Epithelial cell of prostate (primary cell): ENCODE results near the gene RHBDD2.
"Not testable (repeated sequence)": the region's sequence is repeated elsewhere in the genome, so short reads cannot be mapped to it uniquely, and the experiment has no call there.

Experiments
- DNase-seq: peaks from one replicate; pipeline ENCODE4 v3.0.0-alpha.2; 2011; ENCODE audit warnings: low read depth, low spot score
- H3K27ac ChIP-seq: fragments of 450-650 bp; 2 replicates; pipeline ENCODE4 v1.5.1; 2017; ENCODE audit warnings: mild to moderate bottlenecking

Gene RHBDD2

DNA sequence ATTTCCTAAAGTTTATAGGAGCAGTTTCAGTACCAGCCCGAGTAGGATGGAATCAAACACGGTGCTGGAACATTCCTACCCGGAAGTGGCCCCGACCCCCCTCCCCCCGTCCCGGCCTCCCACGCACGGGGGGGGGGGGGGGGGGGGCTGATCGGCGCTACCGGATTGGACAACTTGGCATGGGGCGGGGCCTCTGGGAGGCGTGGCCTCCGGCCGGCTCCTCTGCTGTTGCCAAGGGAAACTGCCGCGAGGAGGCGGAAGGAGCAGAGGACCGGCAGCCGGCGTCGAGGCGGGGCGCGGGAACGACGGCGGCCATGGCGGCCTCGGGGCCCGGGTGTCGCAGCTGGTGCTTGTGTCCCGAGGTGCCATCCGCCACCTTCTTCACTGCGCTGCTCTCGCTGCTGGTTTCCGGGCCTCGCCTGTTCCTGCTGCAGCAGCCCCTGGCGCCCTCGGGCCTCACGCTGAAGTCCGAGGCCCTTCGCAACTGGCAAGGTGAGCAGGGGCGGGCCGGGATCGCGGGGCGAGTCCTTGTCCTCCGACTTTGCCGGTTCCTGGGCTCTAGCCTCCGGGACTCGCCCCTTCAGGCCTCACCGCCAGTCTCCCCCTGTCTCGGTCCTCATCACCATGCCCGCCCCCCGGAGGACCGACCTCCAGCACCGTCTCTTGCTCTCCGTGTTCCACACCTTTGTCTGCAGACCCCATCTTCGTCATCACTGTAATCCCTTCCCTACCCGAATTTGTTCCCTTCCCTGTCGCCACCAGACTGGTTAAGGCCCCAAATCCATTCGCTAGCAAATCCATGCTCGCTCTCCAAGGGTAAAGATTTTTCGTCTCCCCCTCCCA, at the start of gene RHBDD2:
Gene RHBDD2 (plus strand): TSS at position 266 of the 843 bp plus-strand sequence. CDS start 49 bp downstream, at position 315.
- no peak for DNase-seq
- H3K27ac ChIP-seq: peak within 1 kb of the TSS; percentile 42

DNA sequence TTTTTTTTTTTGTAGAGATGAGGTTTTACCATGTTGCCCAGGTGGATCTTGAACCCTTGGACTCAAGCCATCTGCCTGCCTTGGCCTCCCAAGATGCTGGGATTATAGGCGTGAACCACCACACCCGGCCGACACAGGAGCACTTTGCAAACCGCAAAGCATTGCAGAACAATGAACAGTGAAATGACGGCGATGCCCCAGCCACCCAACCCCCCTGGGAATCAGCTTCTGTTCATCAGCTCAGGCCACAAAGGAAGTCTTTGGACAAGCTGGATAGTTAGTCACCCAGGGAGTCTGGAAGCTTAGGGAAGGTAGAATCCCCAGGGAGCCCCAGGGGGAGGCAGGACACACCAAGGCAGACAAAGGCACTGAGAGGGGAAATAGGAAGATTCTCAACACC, 49.2 kb upstream of the RHBDD2 start:
- peak; percentile 46 for DNase-seq
- not testable (repeated sequence) for H3K27ac ChIP-seq

DNA sequence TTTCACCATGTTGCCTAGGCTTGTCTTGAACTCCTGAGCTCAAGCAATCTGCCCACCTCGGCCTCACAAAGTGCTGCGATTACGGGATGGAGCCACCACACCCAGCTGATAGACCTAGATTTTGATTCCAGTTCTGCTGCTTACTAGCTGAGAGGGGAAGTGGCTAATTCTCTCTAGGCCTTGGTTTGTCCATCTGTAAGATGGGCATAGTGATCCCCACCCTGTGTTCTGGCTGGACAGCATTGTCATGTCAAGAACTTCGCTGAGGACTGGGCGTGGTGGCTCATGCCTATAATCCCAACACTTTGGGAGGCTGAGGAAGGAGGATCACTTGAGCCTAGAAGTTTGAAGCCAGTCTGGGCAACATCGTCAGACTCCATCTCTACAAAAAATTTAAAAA, 47.9 kb upstream of the RHBDD2 start:
- DNase-seq: no peak
- H3K27ac ChIP-seq: no peak overlapping the region

DNA sequence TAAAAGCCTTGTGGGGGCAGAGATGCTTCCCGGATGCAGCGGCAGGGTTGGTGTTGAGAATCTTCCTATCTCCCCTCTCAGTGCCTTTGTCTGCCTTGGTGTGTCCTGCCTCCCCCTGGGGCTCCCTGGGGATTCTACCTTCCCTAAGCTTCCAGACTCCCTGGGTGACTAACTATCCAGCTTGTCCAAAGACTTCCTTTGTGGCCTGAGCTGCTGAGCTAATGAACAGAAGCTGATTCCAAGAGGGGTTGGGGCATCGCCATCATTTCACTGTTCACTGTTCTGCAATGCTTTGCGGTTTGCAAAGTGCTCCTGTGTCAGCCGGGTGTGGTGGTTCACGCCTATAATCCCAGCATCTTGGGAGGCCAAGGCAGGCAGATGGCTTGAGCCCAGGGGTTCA, 45.2 kb upstream of the RHBDD2 start:
- not testable (repeated sequence) for DNase-seq, H3K27ac ChIP-seq

DNA sequence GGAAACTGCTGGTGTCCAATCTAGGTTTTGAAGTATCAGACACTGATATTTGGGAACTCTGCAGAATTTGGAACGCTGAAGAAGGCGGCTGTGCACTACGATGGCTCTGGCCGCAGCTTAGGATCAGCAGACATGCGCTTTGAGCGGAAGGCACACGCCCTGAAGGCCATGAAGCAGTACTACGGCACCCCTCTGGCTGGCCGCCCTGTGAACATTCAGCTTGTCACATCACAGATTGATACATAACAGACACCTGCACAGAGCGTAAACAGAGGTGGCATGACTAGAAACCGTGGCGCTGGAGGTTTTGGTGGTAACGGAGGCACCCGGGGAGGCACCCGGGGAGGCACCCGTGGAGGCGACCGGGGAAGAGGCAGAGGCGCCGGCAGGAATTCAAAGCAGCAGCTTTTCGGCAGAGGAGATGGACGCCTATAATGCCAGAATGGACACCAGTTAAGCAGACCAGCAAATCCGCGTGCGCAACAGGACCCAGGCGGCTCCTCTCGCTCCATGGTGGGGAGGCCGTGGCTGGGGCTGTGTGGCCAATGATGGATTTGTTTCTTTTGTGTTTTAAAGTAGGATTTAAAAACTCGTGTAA, 43.0 kb upstream of the RHBDD2 start:
- no peak for DNase-seq

DNA sequence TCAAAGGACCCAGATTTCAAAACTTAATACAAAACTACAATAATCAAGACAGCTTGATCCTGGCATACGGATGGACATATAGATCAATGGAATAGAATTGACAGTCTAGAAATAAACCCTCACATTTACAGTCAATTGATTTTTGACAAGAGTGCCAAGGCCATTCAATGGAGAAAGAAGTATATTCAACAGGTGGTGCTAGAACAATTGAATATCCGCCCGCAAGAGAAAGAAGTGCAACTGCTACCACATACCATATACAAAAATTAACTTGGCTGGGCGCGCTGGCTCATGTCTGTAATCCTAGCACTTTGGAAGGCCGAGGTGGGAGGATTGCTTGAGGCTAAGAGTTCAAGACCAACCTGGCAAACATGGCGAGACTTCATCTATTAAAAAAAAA, 42.0 kb upstream of the RHBDD2 start:
- no peak overlapping the region for H3K27ac ChIP-seq
- DNase-seq: no peak

More for the DNA sequence above, 43.0 kb upstream of the RHBDD2 start:
- H3K27ac ChIP-seq: no peak overlapping the region

GRCh38 chr7:75838281-75838930, 40.4 kb upstream of the RHBDD2 start:
- DNase-seq, H3K27ac ChIP-seq: not testable (repeated sequence)

- DNase-seq: no peak
Measured at GRCh38 chr7:75840029-75840428, 38.8 kb upstream of the RHBDD2 start.

GRCh38 chr7:75842836-75843446, 35.9 kb upstream of the RHBDD2 start:
- DNase-seq: peak; percentile 74
- H3K27ac ChIP-seq: peak overlapping the region; percentile 44

More at GRCh38 chr7:75840029-75840428, 38.8 kb upstream of the RHBDD2 start:
- no peak overlapping the region for H3K27ac ChIP-seq

GRCh38 chr7:75843613-75844116, 35.2 kb upstream of the RHBDD2 start:
- H3K27ac ChIP-seq: no peak overlapping the region
- DNase-seq: no peak

- DNase-seq: no peak
- H3K27ac ChIP-seq: no peak overlapping the region
Measured at GRCh38 chr7:75844158-75844557, 34.7 kb upstream of the RHBDD2 start.

GRCh38 chr7:75845132-75845531, 33.7 kb upstream of the RHBDD2 start:
- not testable (repeated sequence) for DNase-seq, H3K27ac ChIP-seq

- no peak overlapping the region for H3K27ac ChIP-seq
- no peak for DNase-seq
Measured at GRCh38 chr7:75847707-75848106, 31.1 kb upstream of the RHBDD2 start.

DNA sequence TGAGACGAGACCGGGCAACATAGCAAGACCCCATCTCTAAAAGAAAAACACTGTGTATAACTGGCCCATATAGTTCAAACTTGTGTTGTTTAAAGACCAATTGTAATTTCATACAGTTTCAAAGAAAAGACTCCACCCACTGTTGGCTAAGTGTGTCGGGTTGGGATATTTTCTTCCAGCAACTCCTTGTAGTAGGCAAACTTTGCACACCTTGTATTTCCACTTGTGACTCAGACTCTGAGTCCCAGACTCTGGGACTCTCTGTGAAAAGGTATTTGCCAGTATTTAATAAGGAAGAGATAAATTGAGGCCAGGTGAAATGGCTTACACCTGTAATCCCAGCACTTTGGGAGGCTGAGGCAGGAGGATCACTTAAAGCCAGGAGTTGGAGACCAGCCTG, 29.3 kb upstream of the RHBDD2 start:
- no peak overlapping the region for H3K27ac ChIP-seq

GRCh38 chr7:75850235-75850634, 28.6 kb upstream of the RHBDD2 start:
- DNase-seq: no peak
- no peak overlapping the region for H3K27ac ChIP-seq

More for the DNA sequence above, 29.3 kb upstream of the RHBDD2 start:
- no peak for DNase-seq

DNA sequence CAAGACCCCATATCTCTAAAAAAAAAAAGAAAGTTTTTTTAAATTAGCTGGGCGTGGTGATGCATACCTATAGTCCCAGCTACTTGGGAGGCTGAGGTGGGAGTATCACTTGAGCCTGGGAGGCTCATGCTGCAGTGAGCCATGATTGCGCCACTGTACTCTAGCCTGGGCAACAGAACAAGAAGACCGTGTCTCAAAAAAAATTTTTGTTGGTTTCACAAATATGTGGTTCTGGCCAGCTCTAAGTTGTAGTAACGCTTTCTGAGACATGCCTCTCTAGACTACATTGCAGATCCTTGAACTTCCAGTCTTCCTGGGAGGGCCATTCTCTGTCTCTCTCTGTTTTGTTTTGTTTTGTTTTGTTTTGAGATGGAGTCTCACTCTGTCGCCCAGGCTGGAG, 24.6 kb upstream of the RHBDD2 start:
- DNase-seq: no peak
- H3K27ac ChIP-seq: no peak overlapping the region

GRCh38 chr7:75854813-75855345, 24.0 kb upstream of the RHBDD2 start:
- not testable (repeated sequence) for H3K27ac ChIP-seq, DNase-seq

GRCh38 chr7:75856536-75856935, 22.3 kb upstream of the RHBDD2 start:
- no peak for DNase-seq
- no peak overlapping the region for H3K27ac ChIP-seq

- no peak overlapping the region for H3K27ac ChIP-seq
- no peak for DNase-seq
Measured at GRCh38 chr7:75858410-75858809, 20.4 kb upstream of the RHBDD2 start.

DNA sequence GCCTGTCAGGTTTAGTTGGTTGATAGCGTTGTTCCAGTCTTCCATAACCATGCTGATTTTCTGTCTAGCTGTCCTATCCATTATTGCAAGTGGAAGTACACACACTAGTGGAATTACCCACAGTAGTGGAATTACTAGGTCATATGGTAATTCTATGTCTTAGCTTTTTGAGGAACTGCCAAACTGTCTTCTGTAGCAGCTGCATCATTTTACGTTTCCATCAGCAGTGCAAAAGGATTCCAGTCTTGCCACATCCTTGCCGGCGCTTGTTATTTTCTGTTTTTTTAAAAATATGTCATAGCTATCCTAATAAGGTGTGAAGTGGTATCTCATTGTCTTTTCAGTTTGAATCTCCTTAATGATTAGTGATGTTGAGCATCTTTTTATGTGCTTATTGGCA, 17.2 kb upstream of the RHBDD2 start:
- no peak overlapping the region for H3K27ac ChIP-seq
- DNase-seq: no peak
